ENCODE results near the gene IL3. TPM values are rescaled to one million over a fixed set of nuclear protein-coding genes. Genes with fewer than 3 reads are reported as not detected.

Gene IL3
- not detected in 3 replicates for total RNA-seq (2021)
- Bru-seq, nascent RNA: not detected
- long read RNA-seq, experiment 1: 0 reads
- long read RNA-seq, experiment 2: 0 reads
- long read RNA-seq, experiment 3: 0 reads

- no peaks in the 10 kb centered on the region for H3K9me3 Mint-ChIP-seq
- CTCF ChIA-PET: interaction anchor here (0.9 to 2.8 kb wide), 3 partner anchors 53 to 637 kb away, joined by 3 to 18 read pairs (median 4); no protein-coding TSS in a partner anchor
Observed at GRCh38 chr5:132060501-132061161, at the start of gene IL3. IL3 (plus strand) TSS chr5:132060655; CDS start chr5:132060707, 52 bp downstream.

GRCh38 chr5:132010989-132011621 lies 49.4 kb upstream of the IL3 start:
- H3K27ac Mint-ChIP-seq: no peak overlapping the region
- ChIA-PET POLR2A (interaction anchor here (0.5 kb wide), 1 partner anchor 191 kb away, joined by 3 read pairs; no protein-coding TSS in a partner anchor), CTCF (interaction anchor here (0.6 to 7.0 kb wide), 10 partner anchors 9 to 588 kb away, joined by 3 to 72 read pairs (median 4); no protein-coding TSS in a partner anchor)
- no peak for DNase-seq (ENCODE audit: low spot score)
- no peaks in the 10 kb centered on the region for H3K9me3 Mint-ChIP-seq
- ATAC-seq: peak; percentile 3
- TF ChIP-seq ZSCAN18 (CRISPR knock-in tag; IDR thresholded peaks at IDR 0.05): no peak
- TF ChIP-seq PRDM15 (CRISPR knock-in tag; IDR thresholded peaks at IDR 0.05): peak; percentile 78
- TF ChIP-seq ZNF232 (CRISPR knock-in tag; IDR thresholded peaks at IDR 0.05): 0 out of 2 replicates have a peak, but pooled peaks have one; percentile 29
- TF ChIP-seq USF1 (CRISPR knock-in tag; IDR thresholded peaks at IDR 0.05): no peak
- no peak for TF ChIP-seq E2F1 (CRISPR knock-in tag; IDR thresholded peaks at IDR 0.05)
- TF ChIP-seq NFYB (CRISPR knock-in tag; conservative IDR thresholded peaks at IDR 0.05; ENCODE audit: low read depth): no peak
- no peak for TF ChIP-seq NR2C2 (CRISPR knock-in tag; IDR thresholded peaks at IDR 0.05)
- no peaks in the 10 kb centered on the region for H3K36me3 Mint-ChIP-seq
- peak overlapping the region; percentile 87 for H3K4me3 Mint-ChIP-seq
- H3K4me1 Mint-ChIP-seq: peaks cover 21% of the 10 kb centered on the region
- H3K27me3 Mint-ChIP-seq (ENCODE audit: low read depth): peaks cover 25% of the 10 kb centered on the region

More at GRCh38 chr5:132060501-132061161, at the start of gene IL3:
- POLR2A ChIA-PET: no interaction called here
- no peak within 1 kb of the TSS for H3K27ac Mint-ChIP-seq
- ATAC-seq: no peak
- H3K36me3 Mint-ChIP-seq: no peaks in the 10 kb centered on the region
- no peaks in the 10 kb centered on the region for H3K27me3 Mint-ChIP-seq (ENCODE audit: low read depth)
- TF ChIP-seq ERG (CRISPR knock-in tag; IDR thresholded peaks at IDR 0.05) (no peak), MYBL2 (CRISPR knock-in tag; IDR thresholded peaks at IDR 0.05) (no peak)
- H3K4me1 Mint-ChIP-seq: peaks cover 14% of the 10 kb centered on the region
- no peak within 1 kb of the TSS for H3K4me3 Mint-ChIP-seq
- DNase-seq (ENCODE audit: low spot score): no peak

GRCh38 chr5:132011622-132012343 lies 48.7 kb upstream of the IL3 start, which contains the start of gene ACSL6:
ACSL6 (minus strand) TSS chr5:132011658; CDS start chr5:132011553, 105 bp downstream.
- peak; percentile 57 for DNase-seq (ENCODE audit: low spot score)
- ChIA-PET POLR2A (no interaction called here), CTCF (interaction anchor here (0.7 to 7.0 kb wide), 8 partner anchors 8 to 589 kb away, joined by 3 to 72 read pairs (median 6); no protein-coding TSS in a partner anchor)
- H3K27ac Mint-ChIP-seq: no peak within 1 kb of the TSS
- H3K9me3 Mint-ChIP-seq: no peaks in the 10 kb centered on the region
- no peaks in the 10 kb centered on the region for H3K36me3 Mint-ChIP-seq
- TF ChIP-seq HMGXB4 (CRISPR knock-in tag; IDR thresholded peaks at IDR 0.05) (peak; percentile 57; the same call in 1 of the 2 replicates), OVOL2 (CRISPR knock-in tag; IDR thresholded peaks at IDR 0.05; ENCODE audit: borderline replicate concordance) (no peak), E2F5 (CRISPR knock-in tag; IDR thresholded peaks at IDR 0.05) (no peak), SMAD3 (CRISPR knock-in tag; IDR thresholded peaks at IDR 0.05; ENCODE audit: borderline replicate concordance) (no peak), FOXK1 (CRISPR knock-in tag; IDR thresholded peaks at IDR 0.05) (0 out of 2 replicates have a peak, but pooled peaks have one; percentile 25)
- H3K4me1 Mint-ChIP-seq: peaks cover 21% of the 10 kb centered on the region
- ATAC-seq: peak; percentile 33
- H3K4me3 Mint-ChIP-seq: peak within 1 kb of the TSS; percentile 87
- peaks cover 25% of the 10 kb centered on the region for H3K27me3 Mint-ChIP-seq (ENCODE audit: low read depth)

All from WTC11 (cell line).